HG03342 (cell line): Measurements from ENCODE around the gene IER5L.
A peak's percentile ranks its signal among the peaks of the same experiment; 100 is the strongest.

Experiments
- ATAC-seq: cut with Tn5 transposase; IDR thresholded peaks from one replicate; pipeline ENCODE4 v1.9.1; 2021; ENCODE audit warnings: mild to moderate bottlenecking, moderate library complexity; ENCODE audit not compliant: unreplicated experiment

The IER5L gene

GRCh38 chr9:129182625-129183494, 4.8 kb upstream of the IER5L start:
- no peak for ATAC-seq

DNA sequence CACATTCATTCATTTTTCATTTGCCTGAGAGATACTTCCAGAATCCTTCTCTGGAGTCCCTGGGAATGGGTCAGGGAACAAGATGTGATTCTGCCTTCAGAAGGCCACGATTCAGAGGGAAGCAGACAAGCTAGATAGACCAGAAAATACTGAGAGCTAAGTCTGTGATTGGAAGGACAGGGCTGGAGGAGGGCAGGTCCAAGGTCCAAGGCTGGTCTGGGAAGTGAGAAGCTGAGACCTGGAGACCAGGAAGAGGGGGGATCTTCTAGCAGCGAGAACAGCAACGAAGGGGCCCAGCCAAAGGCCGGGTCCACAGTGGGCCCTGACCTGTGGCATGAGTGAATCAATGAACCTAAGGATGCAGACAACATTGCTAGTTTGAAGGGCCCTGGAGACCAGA, 4.1 kb upstream of the IER5L start:
- no peak for ATAC-seq

- no peak for ATAC-seq
Measured at GRCh38 chr9:129181246-129181645, 3.2 kb upstream of the IER5L start.

GRCh38 chr9:129178568-129179382, 714 bp upstream of the IER5L start:
- ATAC-seq: no peak

DNA sequence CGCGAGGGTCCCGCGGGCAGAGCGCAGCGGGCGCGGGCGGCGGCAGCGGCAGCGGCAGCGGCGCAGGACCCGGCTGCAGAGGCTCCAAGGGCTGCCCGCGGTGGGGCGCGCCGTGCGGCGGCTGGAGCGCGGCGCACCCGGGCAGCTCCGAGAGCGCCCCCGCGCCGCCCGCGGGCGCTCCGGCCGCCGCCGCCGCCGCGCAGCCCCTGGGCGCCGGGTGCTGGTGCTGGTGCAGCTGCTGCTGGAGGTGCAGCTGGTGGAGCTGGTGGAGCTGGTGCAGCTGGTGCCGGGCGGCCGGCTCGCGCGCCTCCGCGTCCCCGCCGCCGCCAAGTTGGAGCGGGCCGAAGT, 644 bp downstream of the IER5L start:
- ATAC-seq: peak; percentile 9

- ATAC-seq: no peak
Measured at GRCh38 chr9:129176701-129177442, 1.2 kb downstream of the IER5L start.

DNA sequence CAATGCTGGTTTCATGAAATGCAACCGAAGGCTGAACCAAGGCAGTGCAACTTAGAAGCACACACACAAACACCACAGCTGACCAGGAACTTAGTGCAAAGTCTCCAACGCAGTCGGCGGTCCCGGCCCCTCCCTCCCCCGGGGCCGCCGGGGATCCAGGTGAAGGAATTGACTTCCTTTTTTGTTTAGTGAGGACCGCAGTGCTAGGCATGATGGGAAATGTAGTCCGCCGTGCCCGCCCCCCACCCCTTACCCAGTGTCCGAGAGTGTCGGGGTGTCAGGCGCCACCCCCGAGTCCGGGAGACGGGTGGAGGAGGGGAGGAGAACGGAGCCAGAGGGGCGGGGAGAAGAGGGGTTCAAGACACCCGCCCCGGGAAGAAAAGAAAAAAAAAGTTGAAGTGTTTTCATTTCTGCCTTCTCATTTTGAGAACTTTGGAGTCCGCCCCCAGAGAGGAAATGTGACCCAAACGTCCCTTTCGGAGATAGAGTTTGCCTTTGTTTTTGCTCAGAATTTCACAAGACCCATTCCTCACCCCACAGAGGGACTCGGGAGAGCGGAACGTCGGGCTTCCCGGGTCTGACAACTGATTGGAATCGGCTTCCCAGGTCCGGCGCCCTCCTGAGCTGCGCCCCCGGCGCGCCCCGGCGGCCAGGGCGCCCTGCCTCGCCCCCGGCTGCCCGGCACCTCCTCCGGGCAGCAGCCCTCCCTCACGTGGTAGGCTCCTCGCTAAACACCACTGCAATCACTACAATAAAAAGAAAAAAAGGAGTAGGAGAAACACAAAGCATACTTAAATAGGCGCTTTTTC, 2.0 kb downstream of the IER5L start:
- no peak for ATAC-seq

- no peak for ATAC-seq
Measured at GRCh38 chr9:129175515-129175824, 2.6 kb downstream of the IER5L start.

DNA sequence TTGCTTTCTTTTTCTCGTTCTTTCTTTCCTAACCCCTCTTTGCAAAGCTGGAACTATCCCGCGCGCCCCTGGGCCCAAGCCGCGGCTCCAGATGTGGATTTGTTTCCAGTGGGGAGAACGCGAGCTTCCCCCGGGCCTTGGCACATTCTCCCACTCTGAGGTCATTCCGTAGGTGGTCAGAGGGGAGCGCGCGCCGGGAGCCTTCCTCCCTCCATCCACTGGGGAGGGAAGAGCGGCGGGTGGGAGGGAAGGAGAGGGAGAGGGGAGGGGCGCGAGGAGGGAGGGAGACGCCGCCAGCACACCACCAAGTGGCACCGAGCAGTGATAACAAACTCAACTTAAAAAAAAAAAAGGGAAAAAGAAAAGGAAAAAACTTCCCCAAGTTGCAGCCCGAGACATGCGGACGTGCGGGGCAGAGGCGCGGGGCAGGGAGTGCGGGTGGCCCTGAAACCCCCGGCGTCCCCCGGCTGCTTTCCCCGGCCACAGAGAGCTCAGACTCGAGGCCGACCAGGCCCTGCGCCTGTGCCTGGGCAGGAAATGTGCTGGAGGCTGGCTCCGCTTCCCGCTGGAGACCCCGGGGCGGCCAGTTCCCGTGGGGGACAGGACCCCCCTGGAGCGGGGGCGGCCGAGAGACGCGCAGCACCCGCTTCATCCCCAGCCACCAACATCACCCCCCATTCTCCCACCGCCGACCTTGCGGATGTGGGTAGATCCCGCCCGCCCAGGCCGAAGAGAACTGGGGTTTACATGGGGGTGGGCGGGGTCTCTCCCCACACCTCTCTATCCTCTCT, 3.1 kb downstream of the IER5L start:
- no peak for ATAC-seq

- no peak for ATAC-seq
Measured at GRCh38 chr9:129174102-129174723, 3.8 kb downstream of the IER5L start.

GRCh38 chr9:129173296-129174101, 4.6 kb downstream of the IER5L start:
- no peak for ATAC-seq

GRCh38 chr9:129172816-129173215, 5.2 kb downstream of the IER5L start:
- ATAC-seq: no peak

GRCh38 chr9:129171993-129172751, 5.9 kb downstream of the IER5L start:
- ATAC-seq: no peak

- ATAC-seq: no peak
Measured at GRCh38 chr9:129170229-129170628, 7.8 kb downstream of the IER5L start.

DNA sequence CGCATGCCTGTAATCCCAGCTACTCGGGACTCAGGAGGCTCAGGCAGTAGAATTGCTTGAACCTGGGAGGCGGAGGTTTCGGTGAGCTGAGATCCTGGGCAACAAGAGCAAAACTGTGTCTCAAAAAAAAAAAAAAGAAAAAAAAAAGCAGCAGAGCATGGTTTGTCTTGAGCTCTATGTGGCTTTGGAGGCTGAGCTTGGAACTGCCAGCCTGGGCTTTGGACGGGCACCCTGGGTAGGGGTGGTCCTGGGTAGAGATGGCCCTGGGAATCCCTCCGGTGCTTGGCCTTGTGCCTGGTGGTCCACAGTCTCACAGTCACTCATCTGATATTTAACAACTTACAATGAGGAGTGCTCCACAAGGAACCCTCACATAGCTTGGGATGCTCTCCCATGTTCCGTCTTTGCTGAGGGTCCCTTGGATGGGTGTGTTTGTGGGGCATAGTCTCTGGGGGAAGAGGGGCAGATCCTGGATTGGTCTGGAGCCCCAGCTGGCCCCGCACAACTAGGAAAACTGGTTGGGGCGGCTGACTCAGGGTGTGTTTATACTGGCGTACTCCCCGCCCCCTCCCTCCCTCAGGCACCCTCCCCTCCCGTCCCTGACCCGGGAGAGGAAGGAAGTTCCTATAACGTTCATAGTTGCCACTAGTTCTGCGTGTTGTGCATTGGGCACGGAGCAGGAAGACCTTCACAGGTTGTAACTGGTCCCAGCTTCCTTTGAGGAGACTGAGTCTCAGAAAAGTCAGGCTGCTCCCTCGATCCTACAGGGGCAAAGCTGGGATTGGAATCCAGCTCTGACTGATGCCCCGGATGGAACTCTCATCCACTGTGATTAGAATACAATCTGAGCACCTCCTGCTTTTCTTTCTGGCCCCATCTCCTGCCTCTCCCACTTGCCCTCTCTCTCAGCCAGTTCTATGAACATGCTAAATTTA, 11.2 kb downstream of the IER5L start:
- no peak for ATAC-seq

GRCh38 chr9:129165198-129165597, 12.9 kb downstream of the IER5L start:
- ATAC-seq: no peak
